ENCODE results near the gene GAGE12D. TPM values are rescaled to one million over a fixed set of nuclear protein-coding genes. Genes with fewer than 3 reads are reported as not detected.

GAGE12D gene, protein sequence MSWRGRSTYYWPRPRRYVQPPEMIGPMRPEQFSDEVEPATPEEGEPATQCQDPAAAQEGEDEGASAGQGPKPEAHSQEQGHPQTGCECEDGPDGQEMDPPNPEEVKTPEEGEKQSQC
- total RNA-seq = not detected in 2 replicates

DNA sequence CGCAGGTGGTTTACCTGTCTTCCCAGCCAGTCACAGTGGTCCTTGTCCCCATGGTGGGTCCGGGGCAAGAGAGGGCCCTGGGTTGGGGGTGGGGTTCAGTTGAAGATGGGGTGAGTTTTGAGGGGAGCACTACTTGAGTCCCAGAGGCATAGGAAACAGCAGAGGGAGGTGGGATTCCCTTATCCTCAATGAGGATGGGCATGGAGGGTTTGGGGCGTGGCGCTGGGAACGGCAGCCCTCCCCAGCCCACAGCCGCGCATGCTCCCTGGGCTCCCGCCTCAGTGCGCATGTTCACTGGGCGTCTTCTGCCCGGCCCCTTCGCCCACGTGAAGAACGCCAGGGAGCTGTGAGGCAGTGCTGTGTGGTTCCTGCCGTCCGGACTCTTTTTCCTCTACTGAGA lies at the start of gene GAGE12D:
TSS of gene GAGE12D (plus strand) at position 301 of the 400 bp plus-strand sequence. CDS start 1,155 bp downstream, outside the sequence.

DNA sequence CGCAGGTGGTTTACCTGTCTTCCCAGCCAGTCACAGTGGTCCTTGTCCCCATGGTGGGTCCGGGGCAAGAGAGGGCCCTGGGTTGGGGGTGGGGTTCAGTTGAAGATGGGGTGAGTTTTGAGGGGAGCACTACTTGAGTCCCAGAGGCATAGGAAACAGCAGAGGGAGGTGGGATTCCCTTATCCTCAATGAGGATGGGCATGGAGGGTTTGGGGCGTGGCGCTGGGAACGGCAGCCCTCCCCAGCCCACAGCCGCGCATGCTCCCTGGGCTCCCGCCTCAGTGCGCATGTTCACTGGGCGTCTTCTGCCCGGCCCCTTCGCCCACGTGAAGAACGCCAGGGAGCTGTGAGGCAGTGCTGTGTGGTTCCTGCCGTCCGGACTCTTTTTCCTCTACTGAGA lies 9.7 kb upstream of the GAGE12D start, which contains the start of gene GAGE12C:
TSS of gene GAGE12C (plus strand) at position 301 of the 400 bp plus-strand sequence. CDS start 1,155 bp downstream, outside the sequence.

DNA sequence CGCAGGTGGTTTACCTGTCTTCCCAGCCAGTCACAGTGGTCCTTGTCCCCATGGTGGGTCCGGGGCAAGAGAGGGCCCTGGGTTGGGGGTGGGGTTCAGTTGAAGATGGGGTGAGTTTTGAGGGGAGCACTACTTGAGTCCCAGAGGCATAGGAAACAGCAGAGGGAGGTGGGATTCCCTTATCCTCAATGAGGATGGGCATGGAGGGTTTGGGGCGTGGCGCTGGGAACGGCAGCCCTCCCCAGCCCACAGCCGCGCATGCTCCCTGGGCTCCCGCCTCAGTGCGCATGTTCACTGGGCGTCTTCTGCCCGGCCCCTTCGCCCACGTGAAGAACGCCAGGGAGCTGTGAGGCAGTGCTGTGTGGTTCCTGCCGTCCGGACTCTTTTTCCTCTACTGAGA lies 9.5 kb downstream of the GAGE12D start, which contains the start of gene GAGE12E:
TSS of gene GAGE12E (plus strand) at position 301 of the 400 bp plus-strand sequence. CDS start 1,155 bp downstream, outside the sequence.

DNA sequence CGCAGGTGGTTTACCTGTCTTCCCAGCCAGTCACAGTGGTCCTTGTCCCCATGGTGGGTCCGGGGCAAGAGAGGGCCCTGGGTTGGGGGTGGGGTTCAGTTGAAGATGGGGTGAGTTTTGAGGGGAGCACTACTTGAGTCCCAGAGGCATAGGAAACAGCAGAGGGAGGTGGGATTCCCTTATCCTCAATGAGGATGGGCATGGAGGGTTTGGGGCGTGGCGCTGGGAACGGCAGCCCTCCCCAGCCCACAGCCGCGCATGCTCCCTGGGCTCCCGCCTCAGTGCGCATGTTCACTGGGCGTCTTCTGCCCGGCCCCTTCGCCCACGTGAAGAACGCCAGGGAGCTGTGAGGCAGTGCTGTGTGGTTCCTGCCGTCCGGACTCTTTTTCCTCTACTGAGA lies 19.0 kb downstream of the GAGE12D start, which contains the start of gene GAGE12F:
TSS of gene GAGE12F (plus strand) at position 301 of the 400 bp plus-strand sequence. CDS start 1,155 bp downstream, outside the sequence.

DNA sequence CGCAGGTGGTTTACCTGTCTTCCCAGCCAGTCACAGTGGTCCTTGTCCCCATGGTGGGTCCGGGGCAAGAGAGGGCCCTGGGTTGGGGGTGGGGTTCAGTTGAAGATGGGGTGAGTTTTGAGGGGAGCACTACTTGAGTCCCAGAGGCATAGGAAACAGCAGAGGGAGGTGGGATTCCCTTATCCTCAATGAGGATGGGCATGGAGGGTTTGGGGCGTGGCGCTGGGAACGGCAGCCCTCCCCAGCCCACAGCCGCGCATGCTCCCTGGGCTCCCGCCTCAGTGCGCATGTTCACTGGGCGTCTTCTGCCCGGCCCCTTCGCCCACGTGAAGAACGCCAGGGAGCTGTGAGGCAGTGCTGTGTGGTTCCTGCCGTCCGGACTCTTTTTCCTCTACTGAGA lies 28.6 kb downstream of the GAGE12D start, which contains the start of gene GAGE12G:
TSS of gene GAGE12G (plus strand) at position 301 of the 400 bp plus-strand sequence. CDS start 1,155 bp downstream, outside the sequence.

DNA sequence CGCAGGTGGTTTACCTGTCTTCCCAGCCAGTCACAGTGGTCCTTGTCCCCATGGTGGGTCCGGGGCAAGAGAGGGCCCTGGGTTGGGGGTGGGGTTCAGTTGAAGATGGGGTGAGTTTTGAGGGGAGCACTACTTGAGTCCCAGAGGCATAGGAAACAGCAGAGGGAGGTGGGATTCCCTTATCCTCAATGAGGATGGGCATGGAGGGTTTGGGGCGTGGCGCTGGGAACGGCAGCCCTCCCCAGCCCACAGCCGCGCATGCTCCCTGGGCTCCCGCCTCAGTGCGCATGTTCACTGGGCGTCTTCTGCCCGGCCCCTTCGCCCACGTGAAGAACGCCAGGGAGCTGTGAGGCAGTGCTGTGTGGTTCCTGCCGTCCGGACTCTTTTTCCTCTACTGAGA lies 38.1 kb downstream of the GAGE12D start, which contains the start of gene GAGE12H:
TSS of gene GAGE12H (plus strand) at position 301 of the 400 bp plus-strand sequence. CDS start 1,155 bp downstream, outside the sequence.

DNA sequence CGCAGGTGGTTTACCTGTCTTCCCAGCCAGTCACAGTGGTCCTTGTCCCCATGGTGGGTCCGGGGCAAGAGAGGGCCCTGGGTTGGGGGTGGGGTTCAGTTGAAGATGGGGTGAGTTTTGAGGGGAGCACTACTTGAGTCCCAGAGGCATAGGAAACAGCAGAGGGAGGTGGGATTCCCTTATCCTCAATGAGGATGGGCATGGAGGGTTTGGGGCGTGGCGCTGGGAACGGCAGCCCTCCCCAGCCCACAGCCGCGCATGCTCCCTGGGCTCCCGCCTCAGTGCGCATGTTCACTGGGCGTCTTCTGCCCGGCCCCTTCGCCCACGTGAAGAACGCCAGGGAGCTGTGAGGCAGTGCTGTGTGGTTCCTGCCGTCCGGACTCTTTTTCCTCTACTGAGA lies 47.7 kb downstream of the GAGE12D start, which contains the start of gene GAGE2A:
TSS of gene GAGE2A (plus strand) at position 301 of the 400 bp plus-strand sequence. CDS start 1,155 bp downstream, outside the sequence.

Other genes starting within 250 kb of the GAGE12D start
- not detected in 2 replicates for gene GAGE10, start 238.1 kb upstream of the GAGE12D start, total RNA-seq
- gene GAGE12J, start 219.7 kb upstream of the GAGE12D start, total RNA-seq = not detected in 2 replicates
- gene GAGE13, start 210.2 kb upstream of the GAGE12D start, total RNA-seq = not detected in 2 replicates
- not detected in 2 replicates for gene GAGE12C, start 9.6 kb upstream of the GAGE12D start, total RNA-seq
- not detected in 2 replicates for gene GAGE12E, start 9.6 kb downstream of the GAGE12D start, total RNA-seq
- not detected in 2 replicates for gene GAGE12F, start 19.1 kb downstream of the GAGE12D start, total RNA-seq
- not detected in 2 replicates for gene GAGE12G, start 28.7 kb downstream of the GAGE12D start, total RNA-seq
- not detected in 2 replicates for gene GAGE12H, start 38.2 kb downstream of the GAGE12D start, total RNA-seq
- not detected in 2 replicates for gene GAGE2A, start 47.8 kb downstream of the GAGE12D start, total RNA-seq
- not detected in 2 replicates for gene GAGE1, start 57.3 kb downstream of the GAGE12D start, total RNA-seq
- gene PAGE1, start 154.3 kb downstream of the GAGE12D start, total RNA-seq = not detected in 2 replicates